ENCODE measurements around the gene SORBS2.
"Not testable (repeated sequence)": the region's sequence is repeated elsewhere in the genome, so short reads cannot be mapped to it uniquely, and the experiment has no call there.

The SORBS2 gene

GRCh38 chr4:185559915-185560281 lies 252.1 kb downstream of the SORBS2 start:
- no peak for DNase-seq (ENCODE audit: low read depth in 3 of 3)

DNA sequence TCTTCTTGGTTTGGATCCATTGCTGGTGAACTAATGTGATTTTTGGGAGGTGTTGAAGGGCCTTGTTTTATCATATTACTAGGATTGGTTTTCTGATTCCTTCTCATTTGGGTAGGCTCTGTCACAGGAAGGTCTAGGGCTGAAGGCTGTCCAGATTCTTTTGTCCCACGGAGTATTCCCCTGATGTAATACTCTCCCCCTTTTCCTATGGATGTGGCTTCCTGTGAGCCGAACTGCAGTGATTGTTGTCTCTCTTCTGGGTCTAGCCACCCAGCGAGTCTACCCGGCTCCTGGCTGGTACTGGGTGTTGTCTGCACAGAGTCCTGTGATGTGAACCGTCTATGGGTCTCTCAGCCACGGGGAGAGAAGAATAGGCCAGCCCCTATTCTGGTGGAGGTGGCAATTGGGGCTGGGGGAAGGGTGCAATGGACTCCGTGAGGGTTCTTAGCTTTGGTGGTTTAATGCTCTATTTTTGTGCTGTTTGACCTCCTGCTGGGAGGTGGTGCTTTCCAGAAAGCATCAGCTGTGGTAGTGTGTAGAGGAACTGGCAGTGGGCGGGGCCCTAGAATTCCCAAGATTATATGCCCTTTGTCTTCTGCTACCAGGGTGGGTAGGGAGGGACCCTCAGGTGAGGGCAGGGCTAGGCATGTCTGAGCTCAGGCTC lies 252.6 kb downstream of the SORBS2 start:
- not testable (repeated sequence) for DNase-seq (ENCODE audit: low read depth in 3 of 3)

GRCh38 chr4:185554365-185555126 lies 257.4 kb downstream of the SORBS2 start:
- DNase-seq (ENCODE audit: low read depth in 3 of 3), result no peak

GRCh38 chr4:185552254-185552653 lies 259.7 kb downstream of the SORBS2 start:
- DNase-seq (ENCODE audit: low read depth in 3 of 3), result no peak

- DNase-seq (ENCODE audit: low read depth in 3 of 3), result no peak
Measured at GRCh38 chr4:185550933-185551332, 261.1 kb downstream of the SORBS2 start.

- no peak for DNase-seq (ENCODE audit: low read depth in 3 of 3)
Measured at GRCh38 chr4:185549095-185549639, 262.8 kb downstream of the SORBS2 start.

DNA sequence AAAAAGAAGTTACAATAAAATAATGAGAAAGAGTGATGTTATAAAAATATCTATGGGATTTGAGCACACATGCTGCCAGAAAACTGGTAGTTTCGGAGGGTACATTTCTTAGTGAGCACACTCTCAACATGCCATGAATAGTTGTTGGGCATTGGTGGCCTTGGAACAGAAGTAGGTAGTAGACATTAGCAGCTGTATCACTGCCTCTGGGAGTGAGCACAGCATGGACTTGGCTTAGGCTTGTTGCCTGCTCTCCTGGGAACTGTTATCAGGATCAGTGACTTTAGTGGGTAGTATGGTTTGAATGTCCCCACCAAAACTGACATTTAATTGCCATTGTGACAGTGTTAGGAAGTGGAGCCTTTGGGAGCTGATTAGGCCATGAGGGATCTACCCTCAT lies 263.4 kb downstream of the SORBS2 start:
- DNase-seq (ENCODE audit: low read depth in 3 of 3), result no peak

GRCh38 chr4:185546335-185546734 lies 265.7 kb downstream of the SORBS2 start:
- DNase-seq (ENCODE audit: low read depth in 3 of 3), result no peak

GRCh38 chr4:185542626-185543315 lies 269.2 kb downstream of the SORBS2 start:
- no peak for DNase-seq (ENCODE audit: low read depth in 3 of 3)

GRCh38 chr4:185541251-185541727 lies 270.7 kb downstream of the SORBS2 start:
- no peak for DNase-seq (ENCODE audit: low read depth in 3 of 3)

DNA sequence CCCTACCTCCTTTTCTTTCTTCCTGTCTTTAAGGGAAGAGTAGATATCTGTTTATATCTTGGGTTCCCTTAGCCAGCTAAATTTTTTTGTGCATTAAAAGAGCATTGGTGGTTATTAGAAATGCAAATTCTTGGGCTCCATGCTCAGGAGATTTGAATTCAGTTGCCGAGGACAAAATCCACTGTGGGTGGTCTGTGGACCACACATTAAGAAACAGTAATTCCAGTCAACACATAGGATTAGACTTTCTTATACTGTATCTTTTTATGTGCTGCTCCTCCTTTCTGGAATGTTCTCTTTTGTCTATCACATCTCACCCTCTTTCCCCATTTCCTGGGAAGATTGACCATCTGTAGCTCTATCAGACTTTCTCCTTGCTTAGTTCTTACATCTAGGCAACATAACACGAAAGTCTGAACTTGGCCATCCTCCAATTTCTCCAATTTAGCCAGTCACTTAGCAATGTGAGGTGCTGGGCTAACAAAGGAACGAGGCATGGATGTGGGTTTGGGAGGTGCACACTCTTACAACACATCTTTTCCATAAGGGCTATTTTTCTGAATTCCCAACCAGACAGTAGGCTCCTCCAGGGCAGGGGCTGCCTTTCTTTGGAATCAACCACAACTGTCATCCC lies 271.4 kb downstream of the SORBS2 start:
- DNase-seq (ENCODE audit: low read depth in 3 of 3), result no peak

DNA sequence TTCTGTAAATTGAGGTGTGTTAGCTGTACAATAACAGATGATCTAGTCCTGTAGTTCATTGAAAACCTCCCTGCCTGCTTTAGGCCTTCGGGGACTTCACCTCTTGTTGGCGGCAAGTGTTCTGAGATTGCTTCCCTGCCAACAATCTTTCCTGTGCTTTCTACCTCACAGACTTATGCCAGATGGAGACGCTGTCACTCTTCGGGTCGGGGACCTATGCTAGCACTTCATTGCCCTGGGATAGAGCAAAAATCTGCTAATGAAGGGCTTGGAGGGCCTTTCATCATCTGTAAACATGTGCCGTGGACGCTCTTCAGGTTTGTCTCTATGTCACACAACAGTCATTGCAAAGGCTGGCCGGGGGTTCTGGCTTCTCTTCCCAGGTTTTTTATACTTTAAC lies 272.0 kb downstream of the SORBS2 start:
- no peak for DNase-seq (ENCODE audit: low read depth in 3 of 3)

GRCh38 chr4:185538806-185539205 lies 273.2 kb downstream of the SORBS2 start:
- no peak for DNase-seq (ENCODE audit: low read depth in 3 of 3)

DNA sequence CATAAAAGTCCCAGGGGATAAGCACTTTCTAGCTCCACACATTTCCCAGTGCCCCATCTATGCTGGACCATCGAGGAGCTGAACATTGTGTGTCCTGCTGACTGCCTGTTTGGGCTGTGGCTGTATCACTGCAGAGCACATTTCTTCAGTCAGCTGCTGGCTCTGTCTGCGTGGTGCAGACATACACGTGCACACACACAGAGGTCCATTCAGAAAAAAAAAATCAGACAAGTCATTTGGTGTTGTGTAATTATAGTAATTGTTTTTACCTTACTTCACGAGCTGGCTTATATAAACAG lies 275.6 kb downstream of the SORBS2 start:
- no peak for DNase-seq (ENCODE audit: low read depth in 3 of 3)

DNA sequence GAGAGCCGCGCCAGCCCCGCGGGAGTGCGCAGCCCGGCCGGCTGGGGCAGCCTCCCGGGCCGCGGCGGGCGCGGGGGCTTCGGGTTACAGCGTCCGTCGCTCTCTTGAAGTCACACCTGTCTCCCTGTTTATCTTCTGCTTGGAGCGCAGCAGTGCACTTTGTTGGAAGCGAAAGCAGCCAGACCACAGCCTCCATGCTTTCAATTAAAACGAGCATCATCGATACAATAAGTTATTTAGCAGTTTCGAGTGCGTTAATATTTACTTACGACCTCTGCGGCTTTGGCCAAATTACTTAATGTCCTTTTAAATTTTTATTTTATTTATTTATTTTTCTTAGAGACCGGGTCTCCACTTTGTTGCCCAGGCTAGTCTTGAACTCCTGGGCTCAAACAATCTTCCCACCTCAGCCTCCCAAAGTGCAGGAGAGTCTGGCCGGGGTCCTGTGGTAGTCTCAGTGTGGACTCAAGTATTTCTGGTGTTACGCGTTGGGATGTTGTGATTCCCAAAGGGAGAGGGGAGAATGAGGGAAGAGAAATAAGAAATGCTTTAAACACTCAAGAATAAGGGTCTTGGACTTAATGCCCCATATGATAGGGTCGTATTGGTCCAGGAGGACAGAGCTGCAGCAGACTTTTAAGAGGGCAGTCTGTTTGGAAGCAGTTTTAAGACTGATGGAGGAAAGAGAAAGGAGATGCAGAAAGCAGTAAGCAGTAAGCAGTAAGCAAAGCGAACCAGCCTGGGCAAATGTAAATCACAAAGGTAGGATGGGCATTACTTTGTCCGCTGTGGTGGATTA lies 276.2 kb downstream of the SORBS2 start:
- no peak for DNase-seq (ENCODE audit: low read depth in 3 of 3)
